HG02840 (cell line): ENCODE data around the gene UCN3.
"Not testable (repeated sequence)": the region's sequence is repeated elsewhere in the genome, so short reads cannot be mapped to it uniquely, and the experiment has no call there.

Experiments used
- ATAC-seq: cut with Tn5 transposase; IDR thresholded peaks from one replicate; pipeline ENCODE4 v1.9.1; 2021; ENCODE audit warnings: mild to moderate bottlenecking, moderate library complexity, moderate number of reproducible peaks; ENCODE audit not compliant: unreplicated experiment, low FRiP score

Gene UCN3

GRCh38 chr10:5402798-5403197 is 38.0 kb downstream of the UCN3 start:
- ATAC-seq = no peak

DNA sequence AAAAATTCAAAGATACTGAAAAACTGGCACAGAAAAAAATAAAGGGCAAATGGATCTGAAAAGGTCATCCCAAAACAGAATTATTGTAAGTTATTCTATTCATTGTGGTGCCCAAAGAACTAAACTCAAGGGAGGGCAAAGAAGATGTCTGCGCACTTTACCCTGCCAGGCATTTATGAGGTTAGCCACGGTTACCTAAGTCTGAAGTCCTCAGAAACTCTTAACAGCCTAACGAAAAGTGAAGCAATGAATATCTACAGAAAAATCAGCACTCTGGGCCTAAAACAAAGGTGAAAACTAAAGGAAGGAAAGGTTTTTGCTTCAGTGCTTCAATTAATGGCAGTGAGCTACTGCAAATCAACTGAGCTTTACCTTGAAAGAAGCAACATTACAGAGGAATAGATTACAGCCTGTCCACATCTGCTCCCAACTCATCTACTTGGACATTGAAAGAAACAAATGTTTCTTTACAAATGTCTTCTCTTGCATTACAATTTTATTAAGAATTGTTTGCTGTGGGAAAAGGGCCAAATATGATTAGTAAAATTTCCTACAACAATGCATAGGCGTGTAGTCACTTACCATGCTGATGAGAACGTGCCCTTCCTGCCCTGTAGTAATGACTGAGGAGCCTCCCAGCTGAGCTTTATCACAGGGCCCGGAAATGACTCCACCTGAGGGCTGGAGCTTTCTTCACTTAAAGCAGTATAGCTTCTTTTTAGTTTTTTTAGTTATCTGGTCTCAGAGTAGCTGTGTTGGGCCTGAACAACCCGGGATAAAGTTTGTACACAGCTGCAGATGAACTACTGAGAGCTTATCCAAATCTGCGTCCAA is 39.7 kb downstream of the UCN3 start, which contains the start of gene TUBAL3:
Gene TUBAL3, minus strand, starts transcription at position 621 of the 834 bp plus-strand sequence. Its CDS starts 36 bp downstream, at position 585.
- no peak for ATAC-seq

DNA sequence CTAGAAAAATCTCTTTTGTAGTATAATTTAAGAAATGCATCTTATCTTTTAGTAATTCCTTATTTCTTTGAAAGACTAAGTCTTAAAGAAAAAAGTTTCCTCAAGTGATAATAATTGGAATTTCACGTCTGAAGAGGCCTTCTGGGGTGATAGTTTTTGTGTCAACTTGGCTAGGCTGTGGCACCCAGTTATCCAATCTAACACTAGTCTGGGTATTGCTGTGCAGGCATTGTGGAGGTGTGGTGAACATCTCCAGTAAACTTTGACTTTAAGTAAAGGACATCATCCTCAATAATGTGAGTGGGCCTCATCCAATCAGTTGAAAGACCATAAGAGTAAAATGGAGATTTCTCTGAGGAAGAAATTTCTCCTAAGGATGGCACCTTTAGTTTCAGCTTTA is 42.2 kb downstream of the UCN3 start:
- no peak for ATAC-seq

DNA sequence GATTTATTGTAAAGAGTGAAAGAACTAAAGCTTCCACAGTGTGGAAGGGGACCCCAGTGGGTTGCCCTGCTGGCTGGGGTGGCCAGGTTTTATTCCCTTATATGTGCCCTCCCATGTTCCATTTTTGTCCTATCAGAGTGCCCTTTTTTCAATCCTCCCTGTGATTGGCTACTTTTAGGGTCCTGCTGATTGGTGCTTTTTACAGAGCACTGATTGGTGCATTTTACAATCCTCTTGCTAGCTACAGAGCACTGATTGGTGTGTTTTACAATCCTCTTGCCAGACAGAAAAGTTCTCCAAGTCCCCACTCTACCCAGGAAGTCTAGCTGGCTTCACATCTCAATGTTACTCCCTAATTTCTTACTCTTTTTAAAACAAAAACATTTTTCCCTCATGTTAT is 46.0 kb downstream of the UCN3 start:
- not testable (repeated sequence) for ATAC-seq

- no peak for ATAC-seq
Observed at GRCh38 chr10:5411941-5412276, 47.1 kb downstream of the UCN3 start.

GRCh38 chr10:5412277-5412941 is 47.6 kb downstream of the UCN3 start, which contains the start of gene NET1:
Gene NET1 (plus strand): TSS chr10:5412557. CDS start chr10:5412693, 136 bp downstream.
- ATAC-seq = peak; percentile 97

GRCh38 chr10:5413012-5413938 is 48.5 kb downstream of the UCN3 start:
- ATAC-seq = no peak

DNA sequence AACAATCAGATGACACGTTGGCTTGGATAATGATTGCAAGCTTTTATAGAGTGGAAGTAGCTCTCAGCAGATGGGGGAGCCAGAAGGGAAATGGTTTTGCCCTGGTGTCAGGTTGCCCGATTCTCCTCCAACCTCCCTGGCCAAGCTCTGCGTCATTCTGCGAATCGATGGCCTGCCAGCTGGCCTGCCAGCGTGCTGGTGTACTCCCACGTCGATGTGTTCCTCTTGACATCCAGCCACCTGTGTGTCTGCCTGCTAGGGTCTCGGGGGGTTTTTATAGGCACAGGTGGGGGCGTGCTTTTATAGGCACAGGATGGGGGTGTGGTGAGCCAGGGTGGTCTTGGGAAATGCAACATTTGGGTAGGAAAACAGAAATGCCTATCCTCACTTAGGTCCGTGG is 52.2 kb downstream of the UCN3 start:
- no peak for ATAC-seq

- ATAC-seq = no peak
Observed at GRCh38 chr10:5418584-5418983, 53.8 kb downstream of the UCN3 start.

DNA sequence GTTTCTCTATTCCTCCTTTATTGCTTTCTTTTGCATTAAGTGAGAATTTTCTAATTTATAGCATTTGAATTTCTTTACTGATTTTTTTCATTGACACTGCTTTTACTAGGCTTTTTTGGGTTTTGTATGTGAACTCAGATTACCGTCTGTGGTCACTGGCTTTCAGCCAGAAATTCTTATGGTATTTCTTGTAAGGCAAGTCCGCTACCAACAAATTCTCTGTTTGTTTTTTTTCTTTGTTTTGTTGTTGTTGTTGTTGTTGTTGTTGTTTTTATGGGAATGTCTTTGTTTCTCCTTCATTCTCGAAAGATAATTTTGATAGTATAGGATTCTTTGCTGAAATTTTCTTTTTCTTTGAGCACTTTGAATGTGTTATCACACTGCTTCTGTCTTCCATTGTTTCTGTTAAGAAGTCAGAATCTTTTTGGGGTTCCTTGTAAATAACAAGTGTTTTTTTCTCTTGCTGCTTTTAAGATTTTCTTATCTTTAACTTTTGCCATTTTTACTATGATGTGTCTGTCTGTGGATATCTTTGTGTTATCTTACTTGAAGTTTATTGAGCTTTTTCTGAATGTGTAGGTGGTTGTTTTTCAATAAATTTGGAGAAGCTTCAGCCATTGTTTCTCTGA is 54.8 kb downstream of the UCN3 start:
- no peak for ATAC-seq

DNA sequence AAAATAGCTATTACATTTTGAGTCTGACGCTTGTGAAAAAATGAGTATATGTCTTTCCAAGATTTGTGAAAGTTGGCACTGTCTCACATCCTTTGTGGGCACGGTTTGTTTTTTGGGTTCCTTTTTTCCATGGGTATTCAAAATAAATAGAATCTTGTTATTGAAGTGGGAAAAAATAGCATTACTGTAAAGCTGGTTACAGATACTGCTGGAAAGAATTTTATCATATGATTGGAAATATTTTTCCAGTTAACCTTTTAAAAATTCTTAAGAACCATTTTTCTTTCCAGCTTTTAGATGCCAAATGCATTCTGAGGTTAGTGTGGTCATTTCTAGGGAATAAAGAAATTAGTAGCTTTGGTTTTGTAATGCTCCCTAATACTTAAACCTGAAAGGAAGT is 59.0 kb downstream of the UCN3 start:
- no peak for ATAC-seq
